ENCODE results near the gene CENPF. TPM values are rescaled to one million over a fixed set of nuclear protein-coding genes. Genes with fewer than 3 reads are reported as not detected.
"Not testable (repeated sequence)": the region's sequence is repeated elsewhere in the genome, so short reads cannot be mapped to it uniquely, and the experiment has no call there.

Gene CENPF
- total RNA-seq, 1 experiment from 2014 or later: 156 TPM

DNA sequence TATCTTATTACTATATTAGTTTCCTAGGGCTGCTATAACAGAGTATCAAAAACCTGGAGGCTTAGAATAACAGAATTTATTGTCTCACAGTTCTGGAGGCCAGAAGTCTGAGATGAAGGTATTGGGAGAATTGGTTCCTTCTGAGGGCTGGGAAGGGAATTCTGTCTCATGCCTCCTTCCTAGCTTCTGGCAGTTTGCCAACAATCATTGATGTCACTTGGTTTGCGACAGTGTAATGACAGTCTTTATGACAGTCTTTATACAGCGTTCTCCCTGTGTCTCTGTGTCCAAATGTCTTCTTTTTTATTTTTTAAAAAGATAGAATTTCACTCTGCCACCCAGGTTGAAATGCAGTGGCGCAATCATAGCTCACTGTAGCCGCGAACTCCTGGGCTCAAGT is 15.8 kb upstream of the CENPF start:
- 0 out of 2 replicates have a peak, but pooled peaks cover 2% of the 10 kb centered on the region for H3F3A ChIP-seq (ENCODE audit: insufficient read depth, low read depth)
- H3K4me3 ChIP-seq: no peak overlapping the region
- TF ChIP-seq CTCF (conservative IDR thresholded peaks at IDR 0.05) (no peak), EZH2 (IDR thresholded peaks at IDR 0.05; ENCODE audit: low read depth) (no peak)
- no peaks in the 10 kb centered on the region for H3K79me2 ChIP-seq (ENCODE audit: low read depth)
- intact Hi-C loops (cut with micrococcal nuclease; ENCODE audit: unreplicated experiment): loop anchor here (5.0 to 10.0 kb wide), 2 partner anchors 112 to 370 kb away; no protein-coding TSS in a partner anchor
- H3K4me1 ChIP-seq (replicated peaks; ENCODE audit: insufficient read depth): peaks cover 14% of the 10 kb centered on the region
- H4K20me1 ChIP-seq (ENCODE audit: insufficient read depth): no peaks in the 10 kb centered on the region
- no peaks in the 10 kb centered on the region for H3K27me3 ChIP-seq (ENCODE audit: insufficient read depth, low read depth)
- no peak overlapping the region for H2AFZ ChIP-seq
- H3K36me3 ChIP-seq (ENCODE audit: low read depth): no peaks in the 10 kb centered on the region
- POLR2A ChIA-PET (ENCODE audit: unreplicated experiment): no interaction called here
- BruUV-seq (replicated peaks): no TSS peak
- CTCF ChIA-PET: no interaction called here
- H3K9me3 ChIP-seq (ENCODE audit: insufficient read depth, low read depth): no peaks in the 10 kb centered on the region
- no peaks in the 10 kb centered on the region for H3K9me2 ChIP-seq (ENCODE audit: insufficient read depth)
- H3K4me2 ChIP-seq: no peak overlapping the region
- DNase-seq: no peak
- no peak overlapping the region for H3K27ac ChIP-seq

DNA sequence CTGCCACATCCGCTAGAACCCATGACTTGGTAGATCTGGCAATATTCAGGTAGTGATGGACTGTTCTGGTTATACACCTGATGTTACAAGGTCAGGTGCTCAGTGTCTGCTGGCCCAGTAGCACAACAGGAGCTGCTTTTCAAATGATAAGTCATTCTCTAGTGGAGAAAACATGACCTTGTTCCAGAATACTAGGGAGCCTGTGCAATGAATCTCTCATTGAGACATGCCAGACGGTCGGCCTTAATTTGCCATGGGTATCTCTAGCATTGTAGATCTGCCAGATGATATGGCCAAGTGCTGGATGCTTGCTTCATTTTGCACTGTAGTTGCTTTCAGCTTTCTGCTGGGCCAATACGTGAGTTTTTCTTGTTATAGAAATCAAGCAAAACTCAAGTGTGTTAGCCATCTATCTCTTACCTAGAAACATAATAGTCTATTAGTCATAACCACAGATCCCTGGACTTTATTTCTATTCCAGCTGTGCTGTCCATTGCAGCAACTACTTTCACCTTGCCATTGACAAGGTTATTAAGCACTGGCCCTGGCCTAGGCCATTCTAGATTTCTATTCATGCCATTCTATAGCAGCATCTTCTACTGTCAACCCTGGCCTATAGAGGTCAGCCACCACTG is 13.9 kb upstream of the CENPF start:
- TF ChIP-seq CTCF (conservative IDR thresholded peaks at IDR 0.05) (no peak), EZH2 (IDR thresholded peaks at IDR 0.05; ENCODE audit: low read depth) (no peak)
- Histone ChIP-seq H3K4me1 (replicated peaks; ENCODE audit: insufficient read depth) (peaks cover 9% of the 10 kb centered on the region; the same call in 1 of the 2 replicates), H3K9me2 (ENCODE audit: insufficient read depth) (no peaks in the 10 kb centered on the region), H3K36me3 (ENCODE audit: low read depth) (no peaks in the 10 kb centered on the region), H3K79me2 (ENCODE audit: low read depth) (no peaks in the 10 kb centered on the region), H3K4me2 (no peak overlapping the region), H3K9me3 (ENCODE audit: insufficient read depth, low read depth) (no peaks in the 10 kb centered on the region), H2AFZ (no peak overlapping the region), H3K4me3 (no peak overlapping the region), H4K20me1 (ENCODE audit: insufficient read depth) (no peaks in the 10 kb centered on the region), H3F3A (ENCODE audit: insufficient read depth, low read depth) (no peaks in the 10 kb centered on the region), H3K27ac (no peak overlapping the region), H3K27me3 (ENCODE audit: insufficient read depth, low read depth) (no peaks in the 10 kb centered on the region)
- no TSS peak for BruUV-seq (replicated peaks)
- ChIA-PET POLR2A (ENCODE audit: unreplicated experiment) (no interaction called here), CTCF (interaction anchor here (0.6 kb wide), 2 partner anchors 234 to 375 kb away, joined by 4 to 6 read pairs; no protein-coding TSS in a partner anchor)
- intact Hi-C loops (cut with micrococcal nuclease; ENCODE audit: unreplicated experiment): loop anchor here (5.0 to 10.0 kb wide), 2 partner anchors 114 to 372 kb away; no protein-coding TSS in a partner anchor
- DNase-seq: no peak

- Histone ChIP-seq H2AFZ (no peak overlapping the region), H3K4me3 (no peak overlapping the region), H3K9me2 (ENCODE audit: insufficient read depth) (no peaks in the 10 kb centered on the region), H3K27me3 (ENCODE audit: insufficient read depth, low read depth) (no peaks in the 10 kb centered on the region), H3K4me1 (replicated peaks; ENCODE audit: insufficient read depth) (no peaks in the 10 kb centered on the region), H4K20me1 (ENCODE audit: insufficient read depth) (no peaks in the 10 kb centered on the region), H3K36me3 (ENCODE audit: low read depth) (no peaks in the 10 kb centered on the region), H3K27ac (no peak overlapping the region), H3K9me3 (ENCODE audit: insufficient read depth, low read depth) (no peaks in the 10 kb centered on the region), H3F3A (ENCODE audit: insufficient read depth, low read depth) (no peaks in the 10 kb centered on the region), H3K4me2 (no peak overlapping the region), H3K79me2 (ENCODE audit: low read depth) (no peaks in the 10 kb centered on the region)
- intact Hi-C loops (cut with micrococcal nuclease; ENCODE audit: unreplicated experiment): no loop called here
- DNase-seq: no peak
- peak; percentile 41 for TF ChIP-seq CTCF (conservative IDR thresholded peaks at IDR 0.05)
- TF ChIP-seq EZH2 (IDR thresholded peaks at IDR 0.05; ENCODE audit: low read depth): no peak
- no TSS peak for BruUV-seq (replicated peaks)
- POLR2A ChIA-PET (ENCODE audit: unreplicated experiment): no interaction called here
- CTCF ChIA-PET: interaction anchor here (1.1 to 1.3 kb wide), 2 partner anchors 187 to 258 kb away, joined by 3 read pairs; no protein-coding TSS in a partner anchor
These were observed 12.3 kb upstream of the CENPF start for GRCh38 chr1:214590696-214591095.

GRCh38 chr1:214591918-214592317 is 11.1 kb upstream of the CENPF start:
- H3K4me2 ChIP-seq; H3K9me3 ChIP-seq (ENCODE audit: insufficient read depth, low read depth); intact Hi-C loops (cut with micrococcal nuclease; ENCODE audit: unreplicated experiment); BruUV-seq (replicated peaks); H4K20me1 ChIP-seq (ENCODE audit: insufficient read depth); H3K36me3 ChIP-seq (ENCODE audit: low read depth); DNase-seq; H3K27me3 ChIP-seq (ENCODE audit: insufficient read depth, low read depth); H3K79me2 ChIP-seq (ENCODE audit: low read depth); H3K9me2 ChIP-seq (ENCODE audit: insufficient read depth); H2AFZ ChIP-seq; H3K27ac ChIP-seq; H3K4me1 ChIP-seq (replicated peaks; ENCODE audit: insufficient read depth); H3F3A ChIP-seq (ENCODE audit: insufficient read depth, low read depth); H3K4me3 ChIP-seq: not testable (repeated sequence)
- ChIA-PET CTCF (interaction anchor here (0.7 to 1.3 kb wide), 2 partner anchors 188 to 1000 kb away, joined by 3 read pairs; no protein-coding TSS in a partner anchor), POLR2A (ENCODE audit: unreplicated experiment) (interaction anchor here (0.6 kb wide), 1 partner anchor 183 kb away, joined by 5 read pairs; no protein-coding TSS in a partner anchor)

Data from PC-9 (cell line).